Breast epithelium (tissue), 4 donors: ENCODE measurements around the gene CAMTA1. TPM values are rescaled to one million over a fixed set of nuclear protein-coding genes. Genes with fewer than 3 reads are reported as not detected.

Experiments used
- DNase-seq, 2 donors: peaks; one replicate each; pipeline ENCODE4 v3.0.0-alpha.2; 2019; ENCODE audit warnings: low spot score in 2 of 2
- H3K27ac ChIP-seq, 2 donors: fragments of 200-600 bp; sonication (generic) in 1 of 2; one replicate each; pipeline ENCODE4 v1.5.1; 2016 to 2019; ENCODE audit warnings: mild to moderate bottlenecking in 1 of 2
- H3K27me3 ChIP-seq, 2 donors: fragments of 200-600 bp; sonication (generic) in 1 of 2; one replicate each; pipeline versions ENCODE4 v1.5.1 to v1.6.0; 2017 to 2019; ENCODE audit warnings: control low read depth in 1 of 2, mild to moderate bottlenecking in 1 of 2
- H3K36me3 ChIP-seq: fragments of 200-600 bp; one replicate; pipeline ENCODE4 v1.5.1; 2019
- H3K4me1 ChIP-seq, 2 donors: fragments of 200-600 bp; sonication (generic); one replicate each; pipeline ENCODE4 v1.5.1; 2016 to 2019; ENCODE audit warnings: control low read depth in 1 of 2
- H3K4me3 ChIP-seq, 3 donors: fragments of 200-600 bp; sonication (generic); 1 replicate in 2 of 3; 2 replicates in 1 of 3; pipeline ENCODE4 v1.5.1; 2016 to 2019; ENCODE audit warnings: mild to moderate bottlenecking in 3 of 3, moderate library complexity in 2 of 3
- H3K9me3 ChIP-seq, 2 donors: fragments of 200-600 bp; sonication (generic) in 1 of 2; one replicate each; pipeline ENCODE4 v1.5.1; 2016 to 2019; ENCODE audit warnings: control low read depth in 1 of 2
- CTCF ChIP-seq, 3 donors: fragments of 450-650 bp; IDR thresholded peaks; one replicate each; pipeline ENCODE4 v1.5.1; 2016 to 2017; ENCODE audit warnings: antibody characterized with exemption in 3 of 3, mild to moderate bottlenecking in 3 of 3, moderate library complexity in 3 of 3
- POLR2A ChIP-seq: fragments of 450-650 bp; IDR thresholded peaks from one replicate; pipeline ENCODE4 v1.6.1; 2016; ENCODE audit warnings: antibody characterized with exemption, mild to moderate bottlenecking, moderate library complexity
- POLR2AphosphoS5 ChIP-seq, 3 donors: sonication (generic); formaldehyde crosslinking; IDR thresholded peaks; one replicate each; pipeline ENCODE4 v1.6.1; 2017; ENCODE audit warnings: antibody characterized with exemption in 3 of 3
- intact Hi-C: fragments of 100-400 bp; cut with DNase I; formaldehyde crosslinking; loops from one replicate; pipeline ENCODE4 v1.15.1; 2023; ENCODE audit warnings: low total_unique reads
- total RNA-seq, 3 donors: library from RNA; depleted of rRNA; stranded (reverse); fragments of >200 nt; gene quantifications; one replicate each; pipeline ENCODE4 v1.1.0, GENCODE V29; 2016

Gene CAMTA1
- total RNA-seq, 3 donors from 2014 or later = 53.4 to 84.0 (median 61.9) TPM

DNA sequence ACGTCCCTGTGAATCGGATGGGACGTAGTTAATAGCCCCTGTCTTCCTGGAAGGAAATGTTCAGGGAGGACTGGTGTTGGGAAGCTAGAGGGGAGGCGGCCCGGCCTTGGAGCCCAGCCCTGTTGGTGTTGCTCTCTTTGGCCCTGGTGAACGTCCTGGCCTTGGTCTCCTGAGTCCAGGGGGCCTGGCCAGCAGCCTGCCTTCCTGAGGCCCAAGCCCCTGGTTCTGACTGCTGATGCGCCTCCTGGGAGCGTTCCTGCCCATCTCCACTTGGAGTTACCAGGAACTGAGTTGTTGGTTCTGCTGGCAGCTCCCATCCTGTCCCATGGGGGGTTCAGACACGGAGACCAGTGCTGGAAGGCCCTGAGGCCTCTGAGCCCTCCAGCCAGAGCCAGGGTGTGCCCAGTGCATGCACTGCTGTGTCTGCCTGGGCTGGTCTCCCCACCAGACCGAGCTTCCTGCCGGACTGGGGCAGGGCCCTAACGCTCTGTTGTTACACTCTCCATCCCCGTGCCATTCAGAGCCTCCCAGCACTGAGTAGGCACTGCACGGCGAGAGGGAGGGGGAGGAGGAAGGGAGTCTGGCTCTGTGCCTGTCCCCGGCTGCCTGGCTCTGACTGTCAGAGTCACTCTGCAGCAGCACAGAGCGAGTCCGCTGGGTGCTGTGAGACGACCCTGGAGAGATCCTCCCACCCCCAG, 603.4 kb downstream of the CAMTA1 start:
- H3K4me3 ChIP-seq = peak overlapping the region in 1 of 3 donors; percentile 3
- peaks cover 8 to 14% of the 10 kb centered on the region in 2 donors for H3K4me1 ChIP-seq
- peak in 1 of 2 donors; percentile 17 for DNase-seq
- no peaks in the 10 kb centered on the region for H3K9me3 ChIP-seq
- H3K27ac ChIP-seq = peak overlapping the region in 1 of 2 donors; percentile 76
- intact Hi-C loops = no loop called here
- no peaks in the 10 kb centered on the region for H3K27me3 ChIP-seq
- H3K36me3 ChIP-seq = no peaks in the 10 kb centered on the region
- TF ChIP-seq CTCF (IDR thresholded peaks at IDR 0.05) = no peak
- no peak for TF ChIP-seq POLR2AphosphoS5 (IDR thresholded peaks at IDR 0.05)
- TF ChIP-seq POLR2A = no peak

- no peaks in the 10 kb centered on the region for H3K27me3 ChIP-seq
- no peak overlapping the region for H3K4me3 ChIP-seq
- DNase-seq = peak in 1 of 2 donors; percentile 12
- H3K4me1 ChIP-seq = peaks cover 8 to 14% of the 10 kb centered on the region in 2 donors
- no peaks in the 10 kb centered on the region for H3K36me3 ChIP-seq
- no peak for TF ChIP-seq POLR2A
- TF ChIP-seq POLR2AphosphoS5 (IDR thresholded peaks at IDR 0.05) = no peak
- no peaks in the 10 kb centered on the region for H3K9me3 ChIP-seq
- intact Hi-C loops = no loop called here
- peak overlapping the region in 1 of 2 donors; percentile 76 for H3K27ac ChIP-seq
These were observed 604.1 kb downstream of the CAMTA1 start for GRCh38 chr1:7389201-7389905.

DNA sequence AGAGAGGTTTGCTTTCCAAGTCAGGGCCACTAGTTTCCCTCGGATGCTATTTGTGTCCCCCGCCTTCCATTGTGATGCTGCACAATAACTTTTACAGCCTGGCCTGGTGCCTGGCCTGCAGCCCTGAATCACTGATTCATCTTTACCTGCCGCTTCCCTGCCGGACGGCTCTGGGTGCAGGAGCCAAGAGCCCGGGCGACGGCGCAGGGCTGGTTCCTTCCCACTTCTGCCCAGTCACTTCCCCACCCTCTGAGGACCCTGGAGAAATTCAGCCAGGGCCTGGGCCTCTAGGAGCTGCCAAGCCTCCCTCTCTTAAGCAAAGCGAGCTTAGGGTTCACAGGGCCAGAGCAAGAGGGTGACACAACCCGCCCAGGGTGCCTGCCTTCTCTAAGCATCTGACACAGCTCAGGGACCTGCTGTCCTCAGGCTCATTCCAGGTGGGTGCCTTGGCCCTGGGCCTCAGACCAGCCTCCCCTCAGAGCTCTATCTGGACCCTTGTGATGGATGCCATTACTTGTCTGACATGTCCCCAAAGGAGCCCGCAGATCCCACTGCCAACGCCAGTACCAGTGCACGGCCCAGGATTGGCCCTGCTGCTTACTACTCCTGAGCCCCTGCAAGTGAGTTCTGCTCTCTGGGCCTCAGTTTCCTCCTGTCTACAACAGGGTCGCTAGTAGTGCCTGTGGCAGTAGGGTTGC, 604.8 kb downstream of the CAMTA1 start:
- DNase-seq = peak in 1 of 2 donors; percentile 14

GRCh38 chr1:7390604-7391000, 605.3 kb downstream of the CAMTA1 start:
- H3K27me3 ChIP-seq = no peaks in the 10 kb centered on the region
- DNase-seq = peak in 1 of 2 donors; percentile 13
- TF ChIP-seq CTCF (IDR thresholded peaks at IDR 0.05) (no peak), POLR2A (no peak), POLR2AphosphoS5 (IDR thresholded peaks at IDR 0.05) (no peak)

More for the DNA sequence above, 604.8 kb downstream of the CAMTA1 start:
- Histone ChIP-seq H3K36me3 (no peaks in the 10 kb centered on the region), H3K27ac (peak overlapping the region in 1 of 2 donors; percentile 76), H3K27me3 (no peaks in the 10 kb centered on the region), H3K9me3 (peaks cover 0 to 2% of the 10 kb centered on the region in 2 donors), H3K4me3 (no peak overlapping the region), H3K4me1 (peaks cover 8 to 14% of the 10 kb centered on the region in 2 donors)
- TF ChIP-seq CTCF (IDR thresholded peaks at IDR 0.05) (no peak), POLR2AphosphoS5 (IDR thresholded peaks at IDR 0.05) (no peak), POLR2A (no peak)
- intact Hi-C loops = no loop called here

GRCh38 chr1:7393136-7393535, 607.9 kb downstream of the CAMTA1 start:
- no peaks in the 10 kb centered on the region for H3K36me3 ChIP-seq
- no peak overlapping the region for H3K4me3 ChIP-seq
- H3K27ac ChIP-seq = no peak overlapping the region
- TF ChIP-seq POLR2A = no peak
- TF ChIP-seq POLR2AphosphoS5 (IDR thresholded peaks at IDR 0.05) = no peak
- no peak for TF ChIP-seq CTCF (IDR thresholded peaks at IDR 0.05)
- no peaks in the 10 kb centered on the region for H3K27me3 ChIP-seq
- intact Hi-C loops = no loop called here
- H3K4me1 ChIP-seq = peaks cover 0 to 8% of the 10 kb centered on the region in 2 donors
- peaks cover 0 to 19% of the 10 kb centered on the region in 2 donors for H3K9me3 ChIP-seq
- DNase-seq = no peak

More at GRCh38 chr1:7390604-7391000, 605.3 kb downstream of the CAMTA1 start:
- H3K4me3 ChIP-seq = no peak overlapping the region
- peaks cover 8 to 14% of the 10 kb centered on the region in 2 donors for H3K4me1 ChIP-seq
- no peaks in the 10 kb centered on the region for H3K36me3 ChIP-seq
- no peak overlapping the region for H3K27ac ChIP-seq
- peaks cover 0 to 7% of the 10 kb centered on the region in 2 donors for H3K9me3 ChIP-seq
- intact Hi-C loops = no loop called here
